ENCODE data around the gene PAN2.

- TF ChIP-seq MTA2 (IDR thresholded peaks at IDR 0.05; ENCODE audit: low read depth) (no peak), POLR2A (IDR thresholded peaks at IDR 0.05; ENCODE audit: low read depth, low read length) (no peak), CTCF (IDR thresholded peaks at IDR 0.05 in 2 of 3, conservative IDR thresholded peaks at IDR 0.05 in 1 of 3; ENCODE audit: control insufficient read depth in 2 of 3, extremely low read depth in 1 of 3, insufficient read depth in 1 of 3, low read depth in 3 of 3, low read length in 3 of 3) (no peak), ZNF274 (IDR thresholded peaks at IDR 0.05; ENCODE audit: insufficient read depth, insufficient read length) (no peak), TAF1 (IDR thresholded peaks at IDR 0.05; ENCODE audit: borderline replicate concordance, low read depth, low read length) (peak; percentile 20; the same call in 1 of the 2 replicates), ZNF622 (IDR thresholded peaks at IDR 0.05) (no peak), NFXL1 (IDR thresholded peaks at IDR 0.05; ENCODE audit: borderline replicate concordance) (no peak), EP300 (IDR thresholded peaks at IDR 0.05; ENCODE audit: borderline replicate concordance in 1 of 2, control insufficient read depth in 1 of 2, low read depth in 2 of 2, low read length in 2 of 2) (no peak), SUZ12 (IDR thresholded peaks at IDR 0.05; ENCODE audit: unreplicated experiment) (no peak), ESRRA (IDR thresholded peaks at IDR 0.05; ENCODE audit: low read length) (no peak), SP1 (IDR thresholded peaks at IDR 0.05; ENCODE audit: low read depth, low read length) (no peak)
- TF ChIP-seq, protein P1, sequence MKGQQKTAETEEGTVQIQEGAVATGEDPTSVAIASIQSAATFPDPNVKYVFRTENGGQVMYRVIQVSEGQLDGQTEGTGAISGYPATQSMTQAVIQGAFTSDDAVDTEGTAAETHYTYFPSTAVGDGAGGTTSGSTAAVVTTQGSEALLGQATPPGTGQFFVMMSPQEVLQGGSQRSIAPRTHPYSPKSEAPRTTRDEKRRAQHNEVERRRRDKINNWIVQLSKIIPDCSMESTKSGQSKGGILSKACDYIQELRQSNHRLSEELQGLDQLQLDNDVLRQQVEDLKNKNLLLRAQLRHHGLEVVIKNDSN (IDR thresholded peaks at IDR 0.05; ENCODE audit: borderline replicate concordance, extremely low read length, insufficient read depth, low read depth, low read length), result no peak
- TF ChIP-seq, protein P2, sequence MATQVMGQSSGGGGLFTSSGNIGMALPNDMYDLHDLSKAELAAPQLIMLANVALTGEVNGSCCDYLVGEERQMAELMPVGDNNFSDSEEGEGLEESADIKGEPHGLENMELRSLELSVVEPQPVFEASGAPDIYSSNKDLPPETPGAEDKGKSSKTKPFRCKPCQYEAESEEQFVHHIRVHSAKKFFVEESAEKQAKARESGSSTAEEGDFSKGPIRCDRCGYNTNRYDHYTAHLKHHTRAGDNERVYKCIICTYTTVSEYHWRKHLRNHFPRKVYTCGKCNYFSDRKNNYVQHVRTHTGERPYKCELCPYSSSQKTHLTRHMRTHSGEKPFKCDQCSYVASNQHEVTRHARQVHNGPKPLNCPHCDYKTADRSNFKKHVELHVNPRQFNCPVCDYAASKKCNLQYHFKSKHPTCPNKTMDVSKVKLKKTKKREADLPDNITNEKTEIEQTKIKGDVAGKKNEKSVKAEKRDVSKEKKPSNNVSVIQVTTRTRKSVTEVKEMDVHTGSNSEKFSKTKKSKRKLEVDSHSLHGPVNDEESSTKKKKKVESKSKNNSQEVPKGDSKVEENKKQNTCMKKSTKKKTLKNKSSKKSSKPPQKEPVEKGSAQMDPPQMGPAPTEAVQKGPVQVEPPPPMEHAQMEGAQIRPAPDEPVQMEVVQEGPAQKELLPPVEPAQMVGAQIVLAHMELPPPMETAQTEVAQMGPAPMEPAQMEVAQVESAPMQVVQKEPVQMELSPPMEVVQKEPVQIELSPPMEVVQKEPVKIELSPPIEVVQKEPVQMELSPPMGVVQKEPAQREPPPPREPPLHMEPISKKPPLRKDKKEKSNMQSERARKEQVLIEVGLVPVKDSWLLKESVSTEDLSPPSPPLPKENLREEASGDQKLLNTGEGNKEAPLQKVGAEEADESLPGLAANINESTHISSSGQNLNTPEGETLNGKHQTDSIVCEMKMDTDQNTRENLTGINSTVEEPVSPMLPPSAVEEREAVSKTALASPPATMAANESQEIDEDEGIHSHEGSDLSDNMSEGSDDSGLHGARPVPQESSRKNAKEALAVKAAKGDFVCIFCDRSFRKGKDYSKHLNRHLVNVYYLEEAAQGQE (IDR thresholded peaks at IDR 0.05; ENCODE audit: low read depth, low read length), result no peak
- TF ChIP-seq, protein P3, sequence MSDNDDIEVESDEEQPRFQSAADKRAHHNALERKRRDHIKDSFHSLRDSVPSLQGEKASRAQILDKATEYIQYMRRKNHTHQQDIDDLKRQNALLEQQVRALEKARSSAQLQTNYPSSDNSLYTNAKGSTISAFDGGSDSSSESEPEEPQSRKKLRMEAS (IDR thresholded peaks at IDR 0.05; ENCODE audit: low read depth, low read length), result no peak
These were observed 42.0 kb upstream of the PAN2 start for GRCh38 chr12:56375598-56376434.
